OCI-LY3 (cell line): Measurements from ENCODE around the gene EGFLAM.

Experiments used
- H2AFZ ChIP-seq: fragments of 200-600, 300-600 bp; shearing (Covaris generic); 2 replicates; pipeline ENCODE4 v1.6.0; 2014; ENCODE audit warnings: antibody characterized with exemption, low read depth, low read length
- H3K27ac ChIP-seq: fragments of 200-600, 300-600 bp; sonication (generic); 2 replicates; pipeline ENCODE4 v1.5.1; 2014; ENCODE audit warnings: mild to moderate bottlenecking, low read length, moderate library complexity, mixed read lengths
- H3K27me3 ChIP-seq: fragments of 200-600, 300-600 bp; sonication (generic); 2 replicates; pipeline ENCODE4 v1.6.1; 2014; ENCODE audit warnings: low read depth, low read length, mixed read lengths
- H3K36me3 ChIP-seq: fragments of 200-600, 300-600 bp; sonication (generic); replicated peaks from 2 replicates; pipeline ENCODE3; 2014; ENCODE audit warnings: low read depth, low read length, mixed read lengths
- H3K4me1 ChIP-seq: fragments of 300-600, 200-600 bp; sonication (generic); 2 replicates; pipeline ENCODE4 v1.6.1; 2014; ENCODE audit warnings: low read length, mixed read lengths
- H3K4me2 ChIP-seq: fragments of 200-600, 300-600 bp; sonication (generic); 2 replicates; pipeline ENCODE4 v1.6.1; 2014; ENCODE audit warnings: low read length, mixed read lengths
- H3K4me3 ChIP-seq: fragments of 300-600, 200-600 bp; sonication (generic); 2 replicates; pipeline ENCODE4 v1.5.1; 2014; ENCODE audit warnings: antibody characterized with exemption, mild to moderate bottlenecking, low read length, moderate library complexity
- H3K79me2 ChIP-seq: fragments of 300-600, 200-600 bp; shearing (Covaris generic); 2 replicates; pipeline ENCODE4 v1.6.1; 2014; ENCODE audit warnings: mild to moderate bottlenecking, low read length, mixed read lengths
- H3K9ac ChIP-seq: fragments of 300-600, 200-600 bp; shearing (Covaris generic); 2 replicates; pipeline ENCODE4 v1.6.0; 2014; ENCODE audit warnings: mild to moderate bottlenecking, low read length, moderate library complexity
- H3K9me3 ChIP-seq: fragments of 200-600, 300-600 bp; shearing (Covaris generic); 2 replicates; pipeline ENCODE4 v1.6.1; 2014; ENCODE audit warnings: low read length, mixed read lengths; ENCODE audit not compliant: insufficient read depth
- H4K20me1 ChIP-seq: fragments of 200-600, 300-600 bp; sonication (generic); 2 replicates; pipeline ENCODE4 v1.6.1; 2016; ENCODE audit warnings: low read length, mixed read lengths; ENCODE audit not compliant: insufficient read depth
- EZH2phosphoT487 ChIP-seq: fragments of 200-600 bp; shearing (Covaris generic); IDR thresholded peaks from 2 replicates; pipeline ENCODE4 v1.6.1; 2018; ENCODE audit warnings: antibody characterized with exemption, mixed run types, low read depth
- TF ChIP-seq, protein P1 (sequence below): fragments of 200-600, 300-600 bp; sonication (generic); IDR thresholded peaks from 2 replicates; pipeline ENCODE4 v1.5.1; 2014; ENCODE audit warnings: antibody characterized with exemption, low read length, low read depth

Gene EGFLAM

DNA sequence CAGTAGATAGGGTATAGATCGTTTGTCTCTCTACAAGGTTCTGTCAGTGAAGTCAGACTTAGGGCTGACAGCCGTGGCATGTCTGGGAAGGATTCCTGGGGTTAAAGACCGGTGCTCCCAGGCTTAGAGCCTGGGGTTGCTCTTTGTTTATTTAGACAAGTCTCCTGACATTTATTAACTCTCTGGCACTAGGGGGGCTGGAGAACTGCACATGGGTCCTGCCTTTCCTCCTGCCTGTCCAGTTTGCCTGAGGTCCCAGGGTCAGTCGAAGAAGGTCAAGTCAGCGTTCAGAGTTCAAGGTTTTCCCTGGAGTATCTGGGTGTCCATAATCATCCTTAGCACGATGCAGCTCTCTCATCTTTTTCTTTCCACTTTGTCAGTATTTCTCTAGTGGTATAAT, 5.6 kb downstream of the EGFLAM start:
- Histone ChIP-seq H3K79me2 (no peaks in the 10 kb centered on the region), H3K9me3 (no peaks in the 10 kb centered on the region), H3K9ac (no peak overlapping the region), H3K36me3 (no peaks in the 10 kb centered on the region), H3K27ac (no peak overlapping the region), H4K20me1 (no peaks in the 10 kb centered on the region), H3K4me1 (no peaks in the 10 kb centered on the region), H3K4me3 (no peak overlapping the region), H3K27me3 (0 out of 2 replicates have a peak, but pooled peaks cover 4% of the 10 kb centered on the region), H3K4me2 (no peak overlapping the region), H2AFZ (no peak overlapping the region)
- TF ChIP-seq, protein P1, sequence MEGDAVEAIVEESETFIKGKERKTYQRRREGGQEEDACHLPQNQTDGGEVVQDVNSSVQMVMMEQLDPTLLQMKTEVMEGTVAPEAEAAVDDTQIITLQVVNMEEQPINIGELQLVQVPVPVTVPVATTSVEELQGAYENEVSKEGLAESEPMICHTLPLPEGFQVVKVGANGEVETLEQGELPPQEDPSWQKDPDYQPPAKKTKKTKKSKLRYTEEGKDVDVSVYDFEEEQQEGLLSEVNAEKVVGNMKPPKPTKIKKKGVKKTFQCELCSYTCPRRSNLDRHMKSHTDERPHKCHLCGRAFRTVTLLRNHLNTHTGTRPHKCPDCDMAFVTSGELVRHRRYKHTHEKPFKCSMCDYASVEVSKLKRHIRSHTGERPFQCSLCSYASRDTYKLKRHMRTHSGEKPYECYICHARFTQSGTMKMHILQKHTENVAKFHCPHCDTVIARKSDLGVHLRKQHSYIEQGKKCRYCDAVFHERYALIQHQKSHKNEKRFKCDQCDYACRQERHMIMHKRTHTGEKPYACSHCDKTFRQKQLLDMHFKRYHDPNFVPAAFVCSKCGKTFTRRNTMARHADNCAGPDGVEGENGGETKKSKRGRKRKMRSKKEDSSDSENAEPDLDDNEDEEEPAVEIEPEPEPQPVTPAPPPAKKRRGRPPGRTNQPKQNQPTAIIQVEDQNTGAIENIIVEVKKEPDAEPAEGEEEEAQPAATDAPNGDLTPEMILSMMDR: no peak
- no peak for TF ChIP-seq EZH2phosphoT487

GRCh38 chr5:38265546-38266179, 7.3 kb downstream of the EGFLAM start:
- no peak overlapping the region for H3K27ac ChIP-seq
- H2AFZ ChIP-seq: no peak overlapping the region
- H3K4me3 ChIP-seq: no peak overlapping the region
- no peaks in the 10 kb centered on the region for H3K9me3 ChIP-seq
- no peaks in the 10 kb centered on the region for H3K79me2 ChIP-seq
- 0 out of 2 replicates have a peak, but pooled peaks cover 4% of the 10 kb centered on the region for H3K27me3 ChIP-seq
- no peaks in the 10 kb centered on the region for H3K36me3 ChIP-seq
- H3K4me1 ChIP-seq: no peaks in the 10 kb centered on the region
- H4K20me1 ChIP-seq: no peaks in the 10 kb centered on the region
- H3K4me2 ChIP-seq: no peak overlapping the region
- H3K9ac ChIP-seq: no peak overlapping the region
- TF ChIP-seq, protein P1: peak; percentile 68
- no peak for TF ChIP-seq EZH2phosphoT487

DNA sequence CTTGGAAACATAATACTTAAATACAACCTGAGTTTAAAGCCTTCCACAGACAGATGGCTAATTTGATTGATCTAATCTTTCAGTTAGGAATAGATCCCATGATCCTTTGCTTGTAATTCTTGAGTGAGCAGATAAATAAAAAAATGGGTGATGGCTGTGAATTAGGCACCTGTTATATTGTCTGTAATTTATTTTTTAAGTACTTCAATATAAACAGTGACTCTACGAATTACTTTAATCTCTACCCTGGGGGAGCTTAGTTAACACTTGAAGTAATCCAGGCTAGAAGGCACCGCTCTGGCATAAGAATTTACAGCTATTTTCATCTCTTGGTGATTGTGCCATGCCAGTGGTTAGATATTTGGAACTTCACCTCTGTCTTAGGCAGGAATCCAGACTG, 9.0 kb downstream of the EGFLAM start:
- Histone ChIP-seq H3K9ac (no peak overlapping the region), H3K4me3 (no peak overlapping the region), H4K20me1 (no peaks in the 10 kb centered on the region), H3K27ac (no peak overlapping the region), H3K36me3 (no peaks in the 10 kb centered on the region), H3K9me3 (no peaks in the 10 kb centered on the region), H3K4me1 (no peaks in the 10 kb centered on the region), H3K4me2 (no peak overlapping the region), H3K79me2 (no peaks in the 10 kb centered on the region), H3K27me3 (0 out of 2 replicates have a peak, but pooled peaks cover 4% of the 10 kb centered on the region), H2AFZ (no peak overlapping the region)
- TF ChIP-seq EZH2phosphoT487: no peak
- TF ChIP-seq, protein P1: no peak

DNA sequence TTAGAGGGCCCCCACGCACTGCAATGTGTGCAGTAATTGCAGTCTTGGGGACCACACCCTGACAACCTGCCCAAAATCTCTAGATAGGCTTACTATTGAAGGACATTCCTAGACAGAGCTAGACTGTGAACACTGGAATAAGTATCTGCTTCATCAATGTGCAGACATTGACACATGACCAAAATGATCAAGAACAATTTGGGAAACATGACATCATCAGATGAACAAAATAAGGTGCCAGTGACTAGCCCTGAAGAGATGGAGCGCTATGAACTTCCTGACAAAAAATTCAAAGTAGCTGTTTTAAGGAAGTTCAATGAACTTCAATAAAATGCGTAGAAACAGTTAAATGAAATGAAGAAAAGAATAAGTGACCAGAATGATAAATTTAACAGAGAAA, 15.3 kb downstream of the EGFLAM start:
- no peak overlapping the region for H3K9ac ChIP-seq
- no peak overlapping the region for H2AFZ ChIP-seq
- no peak overlapping the region for H3K27ac ChIP-seq
- H3K4me3 ChIP-seq: no peak overlapping the region
- no peaks in the 10 kb centered on the region for H3K4me1 ChIP-seq
- no peaks in the 10 kb centered on the region for H4K20me1 ChIP-seq
- TF ChIP-seq, protein P1: no peak
- TF ChIP-seq EZH2phosphoT487: no peak
- no peak overlapping the region for H3K4me2 ChIP-seq
- H3K79me2 ChIP-seq: no peaks in the 10 kb centered on the region
- H3K27me3 ChIP-seq: no peaks in the 10 kb centered on the region
- H3K9me3 ChIP-seq: no peaks in the 10 kb centered on the region
- no peaks in the 10 kb centered on the region for H3K36me3 ChIP-seq
